Measurements from ENCODE around the gene NSMCE4A.
"Not testable (repeated sequence)": the region's sequence is repeated elsewhere in the genome, so short reads cannot be mapped to it uniquely, and the experiment has no call there.

NSMCE4A gene

GRCh38 chr10:122010405-122011050, 35.5 kb upstream of the NSMCE4A start:
- TF ChIP-seq CTCF (IDR thresholded peaks at IDR 0.05; ENCODE audit: low read depth, low read length, missing control alignments) = no peak
- DNase-seq (ENCODE audit: low read depth) = no peak
- no peak overlapping the region for H3K4me3 ChIP-seq (ENCODE audit: low read depth, low read length)
- in situ Hi-C loops (cut with HindIII; ENCODE audit: low sequenced_read_pairs) = no loop called here

DNA sequence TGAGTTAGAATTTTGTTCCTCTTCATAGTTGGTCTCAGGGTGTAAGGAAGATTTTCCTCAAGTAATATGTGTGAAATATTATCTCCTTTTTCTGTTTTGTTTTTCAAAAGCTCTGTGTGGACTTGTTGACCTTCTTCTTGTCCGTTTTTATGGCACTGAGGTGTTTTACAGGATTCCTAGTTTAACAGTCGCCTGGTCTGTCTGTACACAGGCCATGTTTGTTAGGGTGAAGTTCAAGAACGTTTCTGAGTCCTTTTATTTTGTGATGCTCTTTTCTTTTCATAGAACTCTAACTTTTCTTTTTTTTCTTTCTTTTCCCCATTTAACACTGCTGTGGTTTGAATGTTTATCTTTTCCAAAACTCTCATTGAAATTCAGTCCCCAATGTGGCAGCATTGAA, 32.4 kb upstream of the NSMCE4A start:
- no peak for TF ChIP-seq CTCF (IDR thresholded peaks at IDR 0.05; ENCODE audit: low read depth, low read length, missing control alignments)
- no peak for DNase-seq (ENCODE audit: low read depth)
- in situ Hi-C loops (cut with HindIII; ENCODE audit: low sequenced_read_pairs) = no loop called here
- no peak overlapping the region for H3K4me3 ChIP-seq (ENCODE audit: low read depth, low read length)

GRCh38 chr10:122001698-122002097, 26.7 kb upstream of the NSMCE4A start:
- in situ Hi-C loops (cut with HindIII; ENCODE audit: low sequenced_read_pairs) = no loop called here
- DNase-seq (ENCODE audit: low read depth) = no peak
- no peak for TF ChIP-seq CTCF (IDR thresholded peaks at IDR 0.05; ENCODE audit: low read depth, low read length, missing control alignments)
- H3K4me3 ChIP-seq (ENCODE audit: low read depth, low read length) = no peak overlapping the region

DNA sequence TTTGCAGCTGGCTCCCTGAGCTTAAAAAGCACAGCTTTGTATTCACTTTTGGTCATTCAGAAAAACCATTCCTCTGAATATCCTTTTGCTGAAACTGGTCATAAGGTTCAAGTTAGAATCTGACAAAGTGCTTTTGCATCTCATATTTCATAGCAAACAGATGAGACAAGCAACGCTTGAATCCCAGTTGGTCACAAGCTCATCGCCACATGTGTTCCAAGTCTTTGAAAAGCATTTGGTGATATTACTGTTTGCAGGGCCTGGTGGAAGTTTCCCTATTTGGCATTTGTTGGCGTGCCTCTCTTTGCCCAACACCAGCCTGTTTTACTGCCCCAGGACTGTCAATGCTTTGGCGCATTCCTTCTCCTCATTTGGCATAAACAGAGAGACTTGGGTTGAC, 24.3 kb upstream of the NSMCE4A start:
- in situ Hi-C loops (cut with HindIII; ENCODE audit: low sequenced_read_pairs) = no loop called here
- no peak for TF ChIP-seq CTCF (IDR thresholded peaks at IDR 0.05; ENCODE audit: low read depth, low read length, missing control alignments)
- no peak for DNase-seq (ENCODE audit: low read depth)
- no peak overlapping the region for H3K4me3 ChIP-seq (ENCODE audit: low read depth, low read length)

- no peak for TF ChIP-seq CTCF (IDR thresholded peaks at IDR 0.05; ENCODE audit: low read depth, low read length, missing control alignments)
- in situ Hi-C loops (cut with HindIII; ENCODE audit: low sequenced_read_pairs) = no loop called here
- no peak overlapping the region for H3K4me3 ChIP-seq (ENCODE audit: low read depth, low read length)
- no peak for DNase-seq (ENCODE audit: low read depth)
Measured at GRCh38 chr10:121998462-121998861, 23.4 kb upstream of the NSMCE4A start.

GRCh38 chr10:121994429-121994941, 19.5 kb upstream of the NSMCE4A start:
- no peak for DNase-seq (ENCODE audit: low read depth)
- in situ Hi-C loops (cut with HindIII; ENCODE audit: low sequenced_read_pairs) = no loop called here
- H3K4me3 ChIP-seq (ENCODE audit: low read depth, low read length) = no peak overlapping the region
- no peak for TF ChIP-seq CTCF (IDR thresholded peaks at IDR 0.05; ENCODE audit: low read depth, low read length, missing control alignments)

GRCh38 chr10:121991727-121992126, 16.7 kb upstream of the NSMCE4A start:
- in situ Hi-C loops (cut with HindIII; ENCODE audit: low sequenced_read_pairs); H3K4me3 ChIP-seq (ENCODE audit: low read depth, low read length): not testable (repeated sequence)

More at GRCh38 chr10:121991727-121992126, 16.7 kb upstream of the NSMCE4A start:
- DNase-seq (ENCODE audit: low read depth) = not testable (repeated sequence)
